Spleen (tissue), 11 donors: ENCODE results near the gene TTC23. TPM values are rescaled to one million over a fixed set of nuclear protein-coding genes. Genes with fewer than 3 reads are reported as not detected.

Experiments
- DNase-seq: peaks from one replicate; pipeline ENCODE4 v3.0.0-alpha.2; 2020
- H3K27ac ChIP-seq, 8 donors: fragments of 200-600 bp; sonication (generic) in 7 of 8; 1 replicate in 4 of 8; 2 replicates in 4 of 8; pipeline versions ENCODE4 v1.5.0 to v1.8.0; 2016 to 2021; ENCODE audit warnings: inconsistent platforms in 4 of 8, mild to moderate bottlenecking in 4 of 8, moderate library complexity in 1 of 8
- H3K27me3 ChIP-seq, 7 donors: fragments of 200-600 bp; sonication (generic) in 6 of 7; replicated peaks in 1 of 7; 1 replicate in 4 of 7; 2 replicates in 3 of 7; pipeline versions ENCODE4 v1.5.0 to v1.8.0; 2016 to 2021; ENCODE audit warnings: inconsistent platforms in 3 of 7, mild to moderate bottlenecking in 1 of 7
- H3K36me3 ChIP-seq, 6 donors: fragments of 200-600 bp; sonication (generic) in 5 of 6; 1 replicate in 4 of 6; 2 replicates in 2 of 6; pipeline versions ENCODE4 v1.5.0 to v1.8.0; 2016 to 2021; ENCODE audit warnings: inconsistent platforms in 2 of 6
- H3K4me1 ChIP-seq, 6 donors: fragments of 200-600 bp; sonication (generic) in 5 of 6; 1 replicate in 3 of 6; 2 replicates in 3 of 6; pipeline versions ENCODE4 v1.5.0 to v1.8.0; 2016 to 2021; ENCODE audit warnings: inconsistent platforms in 3 of 6
- H3K4me3 ChIP-seq, 8 donors: fragments of 200-600 bp; sonication (generic) in 7 of 8; 1 replicate in 4 of 8; 2 replicates in 4 of 8; pipeline versions ENCODE4 v1.5.0 to v1.8.0; 2016 to 2021; ENCODE audit warnings: inconsistent platforms in 4 of 8, mild to moderate bottlenecking in 4 of 8, moderate library complexity in 2 of 8
- H3K9me3 ChIP-seq, 8 donors: fragments of 200-600 bp; sonication (generic) in 7 of 8; 1 replicate in 4 of 8; 2 replicates in 4 of 8; pipeline versions ENCODE4 v1.5.0 to v1.8.0; 2016 to 2021; ENCODE audit warnings: inconsistent platforms in 4 of 8
- CTCF ChIP-seq, 11 experiments: fragments of 200-600 bp in 7 of 11; fragments of 450-650 bp in 4 of 11; sonication (generic) in 4 of 11; IDR thresholded peaks in 8 of 11; conservative IDR thresholded peaks in 3 of 11; 1 replicate in 7 of 11; 2 replicates in 4 of 11; pipeline versions ENCODE4 v1.4.0 to v1.8.0; 2016 to 2021; ENCODE audit warnings: antibody characterized with exemption in 11 of 11, inconsistent platforms in 4 of 11, mild to moderate bottlenecking in 1 of 11
- POLR2A ChIP-seq, 3 donors: fragments of 450-650 bp; IDR thresholded peaks; one replicate each; pipeline ENCODE4 v1.5.1; 2017; ENCODE audit warnings: antibody characterized with exemption in 3 of 3, mild to moderate bottlenecking in 1 of 3
- POLR2AphosphoS5 ChIP-seq, 3 donors: sonication (generic); formaldehyde crosslinking; IDR thresholded peaks; one replicate each; pipeline ENCODE4 v1.5.1; 2017; ENCODE audit warnings: antibody characterized with exemption in 3 of 3
- WGBS, 5 donors: extraction: QIAGEN DNeasy Blood & Tissue Kit in 3 of 5; methylation state at CpG; one replicate each; pipeline versions ENCODE4 v1.1.5 to v1.1.7; 2013 to 2018; 5-methylcytosine and 5-hydroxymethylcytosine counted together
- intact Hi-C: fragments of 100-400 bp; cut with DNase I; formaldehyde crosslinking; loops from one replicate; pipeline ENCODE4 v1.15.0; 2023; ENCODE audit warnings: low total_unique reads
- polyA plus RNA-seq, 3 donors: library from polyadenylated mRNA; stranded (reverse); fragments of 200-250 nt; gene quantifications; one replicate each; pipeline ENCODE4 v1.2.1, GENCODE V29; 2013
- total RNA-seq, 7 donors: library from RNA; depleted of rRNA in 3 of 7; stranded (reverse); fragments of >200 nt in 3 of 7; fragmentation: NEBNext Ultra II Directional in 4 of 7; extraction: Animal tissue kit (Norgen Biotek cat#: 25700) in 4 of 7; gene quantifications; one replicate each; pipeline versions ENCODE4 v1.1.0 to v1.2.1, GENCODE V29; 2016 to 2021
- donor health status: healthy with polysubstance abuse.
- donor health status: DM: no; HTN: no; CAD: no; lungs with moderate emphysema.
- donor health status: DM: no; HTN: no; CAD: no.
- donor health status: Bipolar disorder and iron deficiency.
- donor health status: healthy.
- donor health status: DM: no; HTN: no; CAD: no.
- donor health status: DM: yes; HTN: yes; CAD: no.

TTC23 gene
- total and polyA plus RNA-seq, 10 donors, result 3.6 to 17.0 (median 12.0) TPM

GRCh38 chr15:99117563-99118257 is 131.7 kb downstream of the TTC23 start:
- DNase-seq, result no peak
- Histone ChIP-seq H3K27me3 (peaks cover 0 to under 1% (median 0%) of the 10 kb centered on the region in 7 donors), H3K36me3 (peaks cover 0 to 4% (median 0%) of the 10 kb centered on the region in 6 donors), H3K4me3 (no peak overlapping the region), H3K9me3 (no peaks in the 10 kb centered on the region), H3K27ac (no peak overlapping the region), H3K4me1 (no peaks in the 10 kb centered on the region)
- 85 to 93% (median 89%) methylated on average over 20 of the region's 20 CpGs for WGBS, 5 donors
- no peak for TF ChIP-seq POLR2AphosphoS5 (IDR thresholded peaks at IDR 0.05)
- no peak for TF ChIP-seq POLR2A (IDR thresholded peaks at IDR 0.05)
- no peak for TF ChIP-seq CTCF (IDR thresholded peaks at IDR 0.05 in 8 of 11, conservative IDR thresholded peaks at IDR 0.05 in 3 of 11)
- intact Hi-C loops, result no loop called here

- no peak for TF ChIP-seq POLR2A (IDR thresholded peaks at IDR 0.05)
- TF ChIP-seq POLR2AphosphoS5 (IDR thresholded peaks at IDR 0.05), result no peak
- TF ChIP-seq CTCF (IDR thresholded peaks at IDR 0.05 in 8 of 11, conservative IDR thresholded peaks at IDR 0.05 in 3 of 11), result no peak
- no peaks in the 10 kb centered on the region for H3K4me1 ChIP-seq
- H3K36me3 ChIP-seq, result peaks cover 0 to 4% (median 0%) of the 10 kb centered on the region in 6 donors
- 81 to 96% (median 89%) methylated on average over 6 to 8 of the region's 8 CpGs for WGBS, 5 donors
- no peak for DNase-seq
- H3K27ac ChIP-seq, result no peak overlapping the region
- intact Hi-C loops, result no loop called here
- no peak overlapping the region for H3K4me3 ChIP-seq
- H3K27me3 ChIP-seq, result no peaks in the 10 kb centered on the region
- no peaks in the 10 kb centered on the region for H3K9me3 ChIP-seq
These were observed 132.3 kb downstream of the TTC23 start for GRCh38 chr15:99117111-99117510.

DNA sequence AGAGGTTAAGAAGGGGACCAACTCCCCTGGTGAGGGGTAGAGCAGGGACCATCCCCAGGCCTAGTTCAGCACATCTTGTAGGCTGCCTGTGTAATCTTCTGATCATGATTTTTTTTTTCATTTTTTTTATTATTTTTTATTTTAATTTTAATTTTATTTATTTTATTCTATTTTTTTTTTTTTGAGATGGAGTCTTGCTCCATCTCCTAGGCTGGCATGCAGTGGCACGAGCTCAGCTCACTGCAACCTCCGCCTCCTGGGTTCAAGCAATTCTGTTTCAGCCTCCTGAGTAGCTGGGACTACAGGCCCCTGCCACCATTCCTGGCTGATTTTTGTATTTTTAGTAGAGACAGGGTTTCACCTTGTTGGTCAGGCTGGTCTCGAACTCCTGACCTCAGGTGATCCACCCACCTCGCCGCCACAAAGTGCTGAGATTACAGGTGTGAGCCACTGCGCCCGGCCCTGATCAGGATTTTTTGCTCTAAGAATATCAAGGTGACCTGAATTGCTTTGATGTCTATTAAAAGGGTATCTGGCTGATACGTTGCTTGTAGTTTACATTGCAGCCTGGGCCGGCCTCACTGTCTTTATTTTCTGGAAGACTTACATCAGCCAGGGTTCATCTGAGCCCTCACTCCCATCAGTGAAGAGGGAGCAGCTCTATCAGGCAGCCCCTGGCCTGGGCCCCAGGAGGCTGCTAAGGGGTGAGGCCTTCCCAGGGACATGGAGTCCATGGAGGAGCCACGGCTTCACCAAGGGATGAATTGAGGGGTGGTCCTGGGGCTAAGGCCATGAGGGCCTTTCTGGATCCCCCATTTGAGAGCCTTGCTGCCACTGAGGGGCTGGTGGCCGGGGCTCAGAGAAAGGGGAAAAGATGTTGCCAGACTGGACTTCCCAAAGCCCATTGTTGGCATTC is 133.8 kb downstream of the TTC23 start:
- Histone ChIP-seq H3K4me3 (no peak overlapping the region), H3K36me3 (peaks cover 0 to 4% (median 0%) of the 10 kb centered on the region in 6 donors), H3K27me3 (no peaks in the 10 kb centered on the region), H3K4me1 (no peaks in the 10 kb centered on the region), H3K27ac (no peak overlapping the region), H3K9me3 (no peaks in the 10 kb centered on the region)
- 79 to 86% (median 83%) methylated on average over 11 of the region's 11 CpGs for WGBS, 5 donors
- no peak for DNase-seq
- intact Hi-C loops, result no loop called here
- TF ChIP-seq POLR2A (IDR thresholded peaks at IDR 0.05), result no peak
- TF ChIP-seq POLR2AphosphoS5 (IDR thresholded peaks at IDR 0.05), result no peak

GRCh38 chr15:99114511-99115299 is 134.7 kb downstream of the TTC23 start:
- H3K27ac ChIP-seq, result no peak overlapping the region
- TF ChIP-seq POLR2A (IDR thresholded peaks at IDR 0.05), result no peak
- TF ChIP-seq POLR2AphosphoS5 (IDR thresholded peaks at IDR 0.05), result no peak
- TF ChIP-seq CTCF (IDR thresholded peaks at IDR 0.05 in 8 of 11, conservative IDR thresholded peaks at IDR 0.05 in 3 of 11), result no peak
- peaks cover 0 to 4% (median 0%) of the 10 kb centered on the region in 6 donors for H3K36me3 ChIP-seq
- DNase-seq, result no peak
- intact Hi-C loops, result no loop called here
- H3K4me3 ChIP-seq, result no peak overlapping the region
- no peaks in the 10 kb centered on the region for H3K4me1 ChIP-seq
- 70 to 90% (median 83%) methylated on average over 8 to 12 of the region's 12 CpGs for WGBS, 5 donors
- H3K27me3 ChIP-seq, result no peaks in the 10 kb centered on the region
- H3K9me3 ChIP-seq, result no peaks in the 10 kb centered on the region
